ENCODE data around the gene ADAMTS2.

The ADAMTS2 gene

DNA sequence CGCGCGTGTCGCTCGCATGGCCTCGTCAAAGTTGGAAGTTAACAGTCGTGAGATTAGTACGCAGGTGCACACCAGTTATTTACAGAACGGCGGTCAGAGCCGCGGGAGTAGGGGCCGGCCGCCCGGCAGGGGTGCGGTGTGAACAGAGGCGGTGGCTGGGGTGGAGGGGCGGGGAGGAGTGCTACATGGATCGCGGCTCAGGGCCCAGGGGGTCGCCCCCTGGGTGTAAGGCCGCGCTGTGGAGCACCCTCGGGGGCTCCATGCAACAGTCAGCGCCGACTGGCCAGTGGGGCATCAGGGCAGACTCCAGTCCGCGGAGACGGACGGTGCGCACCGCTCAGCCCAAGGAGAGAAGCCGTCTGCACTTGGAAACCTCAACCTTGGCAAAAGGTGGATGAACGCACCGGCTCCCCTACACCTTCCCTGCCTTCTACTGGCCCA is 224.8 kb downstream of the ADAMTS2 start:
- Histone ChIP-seq H3K4me1 (no peaks in the 10 kb centered on the region), H3K9ac (no peak overlapping the region), H3K27ac (no peak overlapping the region), H3K79me2 (no peaks in the 10 kb centered on the region), H3K4me3 (ENCODE audit: low read depth, low read length) (no peak overlapping the region), H3K27me3 (ENCODE audit: control insufficient read depth, insufficient read depth, low read length) (no peaks in the 10 kb centered on the region), H2AFZ (no peak overlapping the region), H3K9me3 (ENCODE audit: control insufficient read depth, low read length) (no peaks in the 10 kb centered on the region), H3K4me2 (ENCODE audit: low read length) (no peak overlapping the region), H3K36me3 (ENCODE audit: control insufficient read depth, insufficient read depth, low read length) (no peaks in the 10 kb centered on the region)
- TF ChIP-seq, protein P1, sequence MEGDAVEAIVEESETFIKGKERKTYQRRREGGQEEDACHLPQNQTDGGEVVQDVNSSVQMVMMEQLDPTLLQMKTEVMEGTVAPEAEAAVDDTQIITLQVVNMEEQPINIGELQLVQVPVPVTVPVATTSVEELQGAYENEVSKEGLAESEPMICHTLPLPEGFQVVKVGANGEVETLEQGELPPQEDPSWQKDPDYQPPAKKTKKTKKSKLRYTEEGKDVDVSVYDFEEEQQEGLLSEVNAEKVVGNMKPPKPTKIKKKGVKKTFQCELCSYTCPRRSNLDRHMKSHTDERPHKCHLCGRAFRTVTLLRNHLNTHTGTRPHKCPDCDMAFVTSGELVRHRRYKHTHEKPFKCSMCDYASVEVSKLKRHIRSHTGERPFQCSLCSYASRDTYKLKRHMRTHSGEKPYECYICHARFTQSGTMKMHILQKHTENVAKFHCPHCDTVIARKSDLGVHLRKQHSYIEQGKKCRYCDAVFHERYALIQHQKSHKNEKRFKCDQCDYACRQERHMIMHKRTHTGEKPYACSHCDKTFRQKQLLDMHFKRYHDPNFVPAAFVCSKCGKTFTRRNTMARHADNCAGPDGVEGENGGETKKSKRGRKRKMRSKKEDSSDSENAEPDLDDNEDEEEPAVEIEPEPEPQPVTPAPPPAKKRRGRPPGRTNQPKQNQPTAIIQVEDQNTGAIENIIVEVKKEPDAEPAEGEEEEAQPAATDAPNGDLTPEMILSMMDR (IDR thresholded peaks at IDR 0.05): no peak

DNA sequence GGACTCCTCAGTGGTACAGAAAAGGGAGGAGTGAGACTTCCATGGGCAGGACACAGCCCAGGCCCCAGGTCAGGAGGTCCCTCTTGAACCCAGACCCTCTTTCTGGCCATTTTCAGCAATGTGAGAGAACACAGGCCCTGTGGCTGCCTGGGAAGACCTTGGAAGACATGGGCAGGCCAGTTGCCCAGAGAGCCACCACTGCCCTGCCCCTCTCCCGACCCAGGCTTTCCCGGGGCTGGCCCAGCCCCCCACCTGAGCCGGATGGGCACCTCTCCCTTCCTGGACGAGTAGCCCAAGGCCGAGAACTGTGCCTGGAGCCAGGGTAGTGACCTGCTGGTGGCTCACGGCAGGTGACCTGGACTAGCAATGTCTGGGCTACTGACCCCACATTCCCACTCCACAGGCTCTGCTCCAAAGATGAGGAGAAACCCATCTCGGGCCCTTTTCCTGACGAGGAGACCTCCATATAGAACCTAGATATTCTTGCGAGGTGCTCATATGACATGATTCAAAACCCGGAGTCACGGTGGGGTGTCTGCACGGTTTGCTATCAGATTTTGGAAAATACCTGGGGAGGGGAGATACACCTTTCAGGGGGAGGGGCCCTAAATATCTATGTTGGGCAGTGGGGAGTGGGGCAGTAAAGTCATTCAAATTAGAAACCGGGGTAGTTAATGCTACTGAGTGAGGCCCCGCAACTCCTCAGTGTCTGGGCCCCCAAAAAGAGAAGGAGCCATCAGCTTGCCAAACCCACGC is 225.7 kb downstream of the ADAMTS2 start:
- TF ChIP-seq, protein P1 (IDR thresholded peaks at IDR 0.05): no peak
- no peaks in the 10 kb centered on the region for H3K36me3 ChIP-seq (ENCODE audit: control insufficient read depth, insufficient read depth, low read length)
- no peaks in the 10 kb centered on the region for H3K27me3 ChIP-seq (ENCODE audit: control insufficient read depth, insufficient read depth, low read length)
- no peaks in the 10 kb centered on the region for H3K4me1 ChIP-seq
- no peaks in the 10 kb centered on the region for H3K79me2 ChIP-seq
- H3K27ac ChIP-seq: no peak overlapping the region
- H3K9me3 ChIP-seq (ENCODE audit: control insufficient read depth, low read length): no peaks in the 10 kb centered on the region
- H3K9ac ChIP-seq: no peak overlapping the region
- H3K4me2 ChIP-seq (ENCODE audit: low read length): no peak overlapping the region
- H3K4me3 ChIP-seq (ENCODE audit: low read depth, low read length): no peak overlapping the region
- no peak overlapping the region for H2AFZ ChIP-seq

DNA sequence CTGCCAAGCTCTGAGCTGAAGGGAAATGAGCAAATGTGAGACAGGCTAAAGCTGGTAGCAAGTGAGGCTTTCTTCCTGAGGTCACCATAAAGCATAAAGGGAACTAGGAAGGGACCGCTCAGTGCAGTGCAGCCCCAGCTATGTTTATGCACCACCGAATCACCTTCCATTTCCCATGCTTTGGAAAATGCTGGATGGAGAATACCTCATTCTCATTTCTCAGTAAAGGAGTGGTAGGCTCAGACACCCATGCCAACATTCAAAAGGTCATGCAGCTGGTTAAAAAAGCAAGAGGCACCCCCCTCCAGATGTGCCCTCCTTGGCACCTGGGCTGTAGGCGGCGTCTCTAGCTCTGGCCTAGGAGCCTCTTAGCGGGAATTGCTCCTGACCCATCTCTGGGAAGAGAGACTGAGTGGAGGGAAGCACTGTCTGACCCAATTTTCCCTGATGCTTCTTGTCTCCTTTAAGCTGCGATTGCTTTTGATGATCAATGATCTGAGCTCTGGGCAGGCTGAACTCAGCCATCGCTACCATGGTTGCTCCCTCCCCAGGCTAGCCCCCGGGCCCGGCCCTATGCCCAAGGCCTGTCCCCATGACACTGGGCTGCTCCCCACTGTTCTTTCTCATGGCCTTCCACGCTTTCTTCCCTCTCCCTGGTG is 226.4 kb downstream of the ADAMTS2 start:
- H3K4me1 ChIP-seq: no peaks in the 10 kb centered on the region
- no peak overlapping the region for H3K27ac ChIP-seq
- H2AFZ ChIP-seq: no peak overlapping the region
- H3K4me3 ChIP-seq (ENCODE audit: low read depth, low read length): no peak overlapping the region
- no peaks in the 10 kb centered on the region for H3K9me3 ChIP-seq (ENCODE audit: control insufficient read depth, low read length)
- no peak overlapping the region for H3K4me2 ChIP-seq (ENCODE audit: low read length)
- no peak overlapping the region for H3K9ac ChIP-seq
- no peaks in the 10 kb centered on the region for H3K79me2 ChIP-seq
- H3K36me3 ChIP-seq (ENCODE audit: control insufficient read depth, insufficient read depth, low read length): no peaks in the 10 kb centered on the region
- H3K27me3 ChIP-seq (ENCODE audit: control insufficient read depth, insufficient read depth, low read length): no peaks in the 10 kb centered on the region
- TF ChIP-seq, protein P1 (IDR thresholded peaks at IDR 0.05): no peak

DNA sequence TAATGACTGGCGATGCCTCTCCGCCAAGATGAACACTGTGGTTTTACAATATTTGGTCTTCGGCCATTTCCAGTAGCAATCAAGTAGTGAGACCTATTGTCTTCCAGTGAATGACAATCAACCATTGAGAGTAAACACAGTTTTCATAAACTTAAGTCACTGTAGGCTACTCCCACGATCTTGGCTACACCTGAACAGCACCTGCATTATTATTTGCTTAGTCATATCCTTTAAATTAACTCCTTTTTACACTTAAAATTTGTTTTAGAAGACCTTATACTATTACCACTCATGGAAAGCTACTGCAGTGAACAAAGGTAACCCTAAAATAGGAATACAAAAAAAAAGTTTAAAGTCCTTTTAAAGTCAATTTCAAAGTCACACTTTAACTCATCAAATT is 226.9 kb downstream of the ADAMTS2 start:
- Histone ChIP-seq H3K36me3 (ENCODE audit: control insufficient read depth, insufficient read depth, low read length) (no peaks in the 10 kb centered on the region), H3K9ac (no peak overlapping the region), H3K27me3 (ENCODE audit: control insufficient read depth, insufficient read depth, low read length) (no peaks in the 10 kb centered on the region), H3K79me2 (no peaks in the 10 kb centered on the region), H3K9me3 (ENCODE audit: control insufficient read depth, low read length) (no peaks in the 10 kb centered on the region), H2AFZ (no peak overlapping the region), H3K4me2 (ENCODE audit: low read length) (no peak overlapping the region), H3K4me3 (ENCODE audit: low read depth, low read length) (no peak overlapping the region), H3K4me1 (no peaks in the 10 kb centered on the region), H3K27ac (no peak overlapping the region)
- TF ChIP-seq, protein P1 (IDR thresholded peaks at IDR 0.05): no peak
